GM19238 (cell line): ENCODE data around the gene CSAD.
"Not testable (repeated sequence)": the region's sequence is repeated elsewhere in the genome, so short reads cannot be mapped to it uniquely, and the experiment has no call there.

Experiments
- DNase-seq: peaks from one replicate; pipeline ENCODE4 v3.0.0; 2011; ENCODE audit warnings: low spot score; ENCODE audit not compliant: insufficient read length

The CSAD gene

GRCh38 chr12:53147653-53148052, 33.1 kb downstream of the CSAD start:
- DNase-seq, result no peak

- no peak for DNase-seq
Observed at GRCh38 chr12:53147181-53147580, 33.5 kb downstream of the CSAD start.

GRCh38 chr12:53145383-53146260, 35.1 kb downstream of the CSAD start:
- no peak for DNase-seq

- no peak for DNase-seq
Observed at GRCh38 chr12:53143355-53143754, 37.4 kb downstream of the CSAD start.

GRCh38 chr12:53133722-53134121, 47.0 kb downstream of the CSAD start:
- no peak for DNase-seq

- DNase-seq, result no peak
Observed at GRCh38 chr12:53131844-53132243, 48.9 kb downstream of the CSAD start.

GRCh38 chr12:53128780-53129569, 51.8 kb downstream of the CSAD start:
- DNase-seq, result no peak

GRCh38 chr12:53127169-53127568, 53.6 kb downstream of the CSAD start:
- no peak for DNase-seq

- no peak for DNase-seq
Observed at GRCh38 chr12:53124352-53124723, 56.4 kb downstream of the CSAD start.

GRCh38 chr12:53123578-53124351, 57.0 kb downstream of the CSAD start:
- DNase-seq, result no peak

GRCh38 chr12:53122961-53123468, 57.7 kb downstream of the CSAD start:
- DNase-seq, result no peak

GRCh38 chr12:53120685-53121525, 59.8 kb downstream of the CSAD start:
- DNase-seq, result no peak

GRCh38 chr12:53118751-53119300, 61.9 kb downstream of the CSAD start:
- no peak for DNase-seq

- no peak for DNase-seq
Observed at GRCh38 chr12:53115891-53116648, 64.7 kb downstream of the CSAD start.

GRCh38 chr12:53115112-53115890, 65.4 kb downstream of the CSAD start:
- no peak for DNase-seq

GRCh38 chr12:53113951-53114350, 66.8 kb downstream of the CSAD start:
- DNase-seq, result no peak

- DNase-seq, result no peak
Observed at GRCh38 chr12:53113136-53113705, 67.5 kb downstream of the CSAD start.

- not testable (repeated sequence) for DNase-seq
Observed at GRCh38 chr12:53112431-53112830, 68.3 kb downstream of the CSAD start.
